Measurements from ENCODE around the gene ESPL1. TPM values are rescaled to one million over a fixed set of nuclear protein-coding genes. Genes with fewer than 3 reads are reported as not detected.

The ESPL1 gene
- total and polyA plus RNA-seq, 2 of the 13 experiments (the other 11 are each of a cell fraction or from before 2014, with no cell fraction given) = 5.8 to 11.5 TPM

- TF ChIP-seq ZNF18 (CRISPR knock-in tag; IDR thresholded peaks at IDR 0.05; ENCODE audit: insufficient replicate concordance) (peak; percentile 48), ZNF441 (CRISPR knock-in tag; IDR thresholded peaks at IDR 0.05; ENCODE audit: borderline replicate concordance) (no peak), MAX (IDR thresholded peaks at IDR 0.05) (no peak), ZNF83 (CRISPR knock-in tag; IDR thresholded peaks at IDR 0.05; ENCODE audit: borderline replicate concordance) (no peak), SP2 (CRISPR knock-in tag; IDR thresholded peaks at IDR 0.05) (peak; percentile 38; the same call in 1 of the 2 replicates), PHF20 (CRISPR knock-in tag; IDR thresholded peaks at IDR 0.05) (peak; percentile 33), ZNF431 (CRISPR knock-in tag; IDR thresholded peaks at IDR 0.05; ENCODE audit: borderline replicate concordance, low read depth) (0 out of 2 replicates have a peak, but pooled peaks have one; percentile 11), ZFX (CRISPR knock-in tag; IDR thresholded peaks at IDR 0.05; ENCODE audit: low read depth) (0 out of 2 replicates have a peak, but pooled peaks have one; percentile 20), ZNF773 (CRISPR knock-in tag; IDR thresholded peaks at IDR 0.05; ENCODE audit: borderline replicate concordance) (no peak; the same call in 1 of the 2 replicates), THAP9 (CRISPR knock-in tag; IDR thresholded peaks at IDR 0.05; ENCODE audit: borderline replicate concordance) (no peak), ZNF841 (CRISPR knock-in tag; IDR thresholded peaks at IDR 0.05; ENCODE audit: borderline replicate concordance) (no peak), MED1 (CRISPR knock-in tag; IDR thresholded peaks at IDR 0.05) (peak; percentile 2; the same call in 1 of the 2 replicates)
Measured at GRCh38 chr12:53252349-53252916, 15.7 kb upstream of the ESPL1 start (continued).

Data from HepG2 (cell line).